PC-3 (cell line): ENCODE data around the gene BEST2. TPM values are rescaled to one million over a fixed set of nuclear protein-coding genes. Genes with fewer than 3 reads are reported as not detected.

ENCODE experiments used
- ATAC-seq: fragments of 200-7000 bp; cut with Tn5 transposase; 2 replicates; pipeline ENCODE4 v1.9.1; 2020; ENCODE audit warnings: mild to moderate bottlenecking, moderate library complexity
- BruUV-seq: library from RNA; stranded (reverse); fragments of 400-500 nt; replicated peaks from 2 replicates; lab custom pipeline; 2021; lab: Mats Ljungman, UMichigan
- CTCF ChIA-PET: fragments of 300-600 bp; sonication (Branson Sonifier 250); formaldehyde crosslinking; loops from one replicate; lab custom pipeline; 2022; ENCODE audit warnings: antibody characterized with exemption; lab: Charles Lee
- POLR2A ChIA-PET: fragments of 300-600 bp; sonication (Branson Sonifier 250); formaldehyde crosslinking; loops from one replicate; lab custom pipeline; 2022; ENCODE audit warnings: antibody characterized with exemption; ENCODE audit not compliant: unreplicated experiment; lab: Charles Lee
- DNase-seq: peaks from one replicate; pipeline ENCODE4 v3.0.0-alpha.2; 2015
- H2AFZ ChIP-seq: fragments of 300-600 bp; sonication (generic); 2 replicates; pipeline ENCODE4 v1.6.0; 2016; ENCODE audit warnings: antibody characterized with exemption, low read length
- H3F3A ChIP-seq: fragments of 300-600 bp; sonication (generic); one replicate; pipeline ENCODE4 v1.6.0; 2017; ENCODE audit warnings: antibody characterized with exemption, low read length, control low read depth, mild to moderate bottlenecking; ENCODE audit not compliant: unreplicated experiment
- H3K27ac ChIP-seq: fragments of 300-600 bp; sonication (generic); 2 replicates; pipeline ENCODE4 v1.5.1; 2016; ENCODE audit warnings: mild to moderate bottlenecking, low read length
- H3K27me3 ChIP-seq: fragments of 300-600 bp; sonication (generic); 2 replicates; pipeline ENCODE4 v1.6.1; 2016; ENCODE audit warnings: low read length, mixed read lengths
- H3K36me3 ChIP-seq: fragments of 300-600 bp; sonication (generic); 2 replicates; pipeline ENCODE4 v1.6.1; 2016; ENCODE audit warnings: low read depth, mixed run types, low read length, mixed read lengths
- H3K4me1 ChIP-seq: fragments of 300-600 bp; sonication (generic); 2 replicates; pipeline ENCODE4 v1.5.1; 2016; ENCODE audit warnings: low read length; ENCODE audit not compliant: insufficient read depth
- H3K4me2 ChIP-seq: fragments of 300-600 bp; sonication (generic); 2 replicates; pipeline ENCODE4 v1.6.0; 2016; ENCODE audit warnings: low read length
- H3K4me3 ChIP-seq: fragments of 300-600 bp; sonication (generic); 2 replicates; pipeline ENCODE4 v1.5.1; 2016; ENCODE audit warnings: mild to moderate bottlenecking, low read length, mixed read lengths
- H3K79me2 ChIP-seq: fragments of 300-600 bp; sonication (generic); 2 replicates; pipeline ENCODE4 v1.6.1; 2017; ENCODE audit warnings: low read length, mixed read lengths
- H3K9ac ChIP-seq: fragments of 300-600 bp; sonication (generic); 2 replicates; pipeline ENCODE4 v1.6.0; 2016; ENCODE audit warnings: mild to moderate bottlenecking, low read length
- H3K9me2 ChIP-seq: fragments of 300-600 bp; sonication (generic); replicated peaks from 2 replicates; pipeline ENCODE4 v1.6.1; 2016; ENCODE audit warnings: mixed run types, low read length, mixed read lengths
- H3K9me3 ChIP-seq: fragments of 300-600 bp; sonication (generic); 2 replicates; pipeline ENCODE4 v1.6.1; 2016; ENCODE audit warnings: low read length, mixed read lengths
- H4K20me1 ChIP-seq: fragments of 300-600 bp; sonication (generic); 2 replicates; pipeline ENCODE4 v1.6.1; 2016; ENCODE audit warnings: low read length, mixed read lengths
- EZH2 ChIP-seq: fragments of 300-600 bp; sonication (generic); IDR thresholded peaks from one replicate; pipeline ENCODE4 v1.6.1; 2017; ENCODE audit warnings: antibody characterized with exemption, mild to moderate bottlenecking, low read length; ENCODE audit not compliant: unreplicated experiment
- EZH2phosphoT487 ChIP-seq: fragments of 300-600 bp; sonication (generic); IDR thresholded peaks from 2 replicates; pipeline ENCODE4 v1.6.1; 2018; ENCODE audit warnings: mild to moderate bottlenecking, antibody characterized with exemption, low read length, borderline replicate concordance
- intact Hi-C: fragments of 100-400 bp; cut with micrococcal nuclease; formaldehyde crosslinking; loops from 2 replicates; pipeline ENCODE4 v1.9.0; 2023
- total RNA-seq: library from RNA; depleted of rRNA; stranded (reverse); fragments of >200 nt; gene quantifications from 2 replicates; pipeline ENCODE4 v1.2.3, GENCODE V29; 2014
- TF ChIP-seq, protein P1 (sequence below): fragments of 300-600 bp; sonication (generic); conservative IDR thresholded peaks from 2 replicates; pipeline ENCODE4 v1.5.1; 2017; ENCODE audit warnings: antibody characterized with exemption, low read depth, mild to moderate bottlenecking, low read length

Gene BEST2
- total RNA-seq, 1 experiment from 2014 or later: 0.07 TPM

DNA sequence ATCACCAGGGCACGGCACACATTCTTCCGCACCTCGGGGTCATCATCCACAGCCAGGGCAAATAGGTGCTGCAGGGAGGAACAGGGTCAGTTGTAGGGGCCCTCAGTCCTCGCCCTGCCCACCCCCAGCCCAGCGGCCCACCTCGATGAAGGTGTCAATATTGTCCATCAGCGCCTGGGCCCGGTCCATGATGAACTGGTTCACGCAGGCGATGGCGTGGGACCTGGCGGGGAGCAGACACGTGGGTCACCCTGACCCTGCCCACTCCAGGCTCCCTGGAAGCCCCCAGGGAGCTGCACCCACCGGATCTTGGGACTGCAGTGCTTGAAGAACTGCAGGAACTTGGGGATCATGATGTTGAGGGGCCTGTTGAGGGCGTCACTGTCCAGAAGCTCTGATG, 36.5 kb upstream of the BEST2 start:
- Histone ChIP-seq H3K79me2 (peaks cover 48% of the 10 kb centered on the region), H3K4me2 (no peak overlapping the region), H3F3A (peaks cover 5% of the 10 kb centered on the region), H3K36me3 (peaks cover 69% of the 10 kb centered on the region), H4K20me1 (peaks cover 13% of the 10 kb centered on the region; the same call in 1 of the 2 replicates), H3K27ac (no peak overlapping the region), H3K27me3 (no peaks in the 10 kb centered on the region), H3K9me3 (no peaks in the 10 kb centered on the region), H3K4me1 (peaks cover 19% of the 10 kb centered on the region), H3K9ac (no peak overlapping the region), H2AFZ (no peak overlapping the region), H3K9me2 (no peaks in the 10 kb centered on the region), H3K4me3 (no peak overlapping the region)
- DNase-seq: no peak
- ChIA-PET CTCF (no interaction called here), POLR2A (no interaction called here)
- ATAC-seq: no peak
- intact Hi-C loops: no loop called here
- BruUV-seq: no TSS peak
- TF ChIP-seq, protein P1, sequence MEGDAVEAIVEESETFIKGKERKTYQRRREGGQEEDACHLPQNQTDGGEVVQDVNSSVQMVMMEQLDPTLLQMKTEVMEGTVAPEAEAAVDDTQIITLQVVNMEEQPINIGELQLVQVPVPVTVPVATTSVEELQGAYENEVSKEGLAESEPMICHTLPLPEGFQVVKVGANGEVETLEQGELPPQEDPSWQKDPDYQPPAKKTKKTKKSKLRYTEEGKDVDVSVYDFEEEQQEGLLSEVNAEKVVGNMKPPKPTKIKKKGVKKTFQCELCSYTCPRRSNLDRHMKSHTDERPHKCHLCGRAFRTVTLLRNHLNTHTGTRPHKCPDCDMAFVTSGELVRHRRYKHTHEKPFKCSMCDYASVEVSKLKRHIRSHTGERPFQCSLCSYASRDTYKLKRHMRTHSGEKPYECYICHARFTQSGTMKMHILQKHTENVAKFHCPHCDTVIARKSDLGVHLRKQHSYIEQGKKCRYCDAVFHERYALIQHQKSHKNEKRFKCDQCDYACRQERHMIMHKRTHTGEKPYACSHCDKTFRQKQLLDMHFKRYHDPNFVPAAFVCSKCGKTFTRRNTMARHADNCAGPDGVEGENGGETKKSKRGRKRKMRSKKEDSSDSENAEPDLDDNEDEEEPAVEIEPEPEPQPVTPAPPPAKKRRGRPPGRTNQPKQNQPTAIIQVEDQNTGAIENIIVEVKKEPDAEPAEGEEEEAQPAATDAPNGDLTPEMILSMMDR: no peak
- TF ChIP-seq EZH2 (no peak), EZH2phosphoT487 (no peak)

DNA sequence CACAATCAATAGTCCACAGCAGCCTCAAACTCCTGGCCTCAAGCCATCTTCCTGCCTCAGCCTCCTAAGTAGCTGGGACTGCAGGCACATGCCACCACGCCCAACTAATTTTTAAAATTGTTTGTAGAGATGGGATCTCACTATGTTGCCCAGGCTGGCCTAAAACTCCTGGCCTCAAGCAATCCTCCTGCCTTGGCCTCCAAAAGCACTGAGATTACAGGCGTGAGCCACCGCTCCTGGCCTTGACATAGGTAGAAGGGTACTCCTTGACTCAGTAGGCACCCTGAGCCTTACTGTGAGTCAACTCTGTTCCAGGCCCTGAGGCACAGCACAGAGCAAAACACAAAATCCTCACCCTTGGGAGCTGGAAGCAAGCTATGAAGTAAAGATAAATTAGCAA, 35.7 kb upstream of the BEST2 start:
- Histone ChIP-seq H3K4me1 (peaks cover 24% of the 10 kb centered on the region), H3K79me2 (peaks cover 56% of the 10 kb centered on the region), H4K20me1 (peaks cover 19% of the 10 kb centered on the region; the same call in 1 of the 2 replicates), H3K27me3 (no peaks in the 10 kb centered on the region), H3F3A (peaks cover 5% of the 10 kb centered on the region), H3K9me3 (no peaks in the 10 kb centered on the region), H3K4me2 (no peak overlapping the region), H3K9ac (no peak overlapping the region), H3K4me3 (no peak overlapping the region), H3K36me3 (peaks cover 63% of the 10 kb centered on the region), H3K27ac (no peak overlapping the region), H2AFZ (no peak overlapping the region), H3K9me2 (no peaks in the 10 kb centered on the region)
- TF ChIP-seq EZH2 (no peak), EZH2phosphoT487 (no peak)
- TF ChIP-seq, protein P1: no peak
- ChIA-PET POLR2A (interaction anchor here (0.5 kb wide), 1 partner anchor 39 kb away, joined by 5 read pairs; no protein-coding TSS in a partner anchor), CTCF (interaction anchor here (0.5 to 0.7 kb wide), 3 partner anchors 10 to 44 kb away, joined by 3 to 11 read pairs (median 9); no protein-coding TSS in a partner anchor)
- DNase-seq (no peak), ATAC-seq (no peak)
- intact Hi-C loops: loop anchor here (2.0 kb wide), 1 partner anchor 17 kb away; no protein-coding TSS in a partner anchor
- BruUV-seq: no TSS peak

DNA sequence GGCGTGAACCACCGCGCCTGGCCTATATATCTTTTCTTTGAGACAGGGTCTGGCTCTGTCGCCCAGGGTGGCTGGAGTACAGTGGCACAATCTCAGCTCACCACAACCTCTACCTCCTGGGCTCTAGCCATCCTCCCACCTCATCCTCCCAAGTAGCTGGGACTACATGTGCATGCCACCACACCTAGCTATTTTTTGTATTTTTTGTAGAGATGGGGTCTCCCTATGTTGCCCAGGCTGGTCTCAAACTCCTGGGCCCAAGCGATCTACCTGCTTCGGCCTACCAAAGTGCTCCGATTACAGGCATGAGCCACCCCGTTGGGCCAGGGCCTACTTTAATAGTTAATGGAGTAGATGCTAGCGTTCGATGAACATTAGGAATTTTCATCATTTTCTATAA, 31.3 kb upstream of the BEST2 start:
- ChIA-PET CTCF (no interaction called here), POLR2A (interaction anchor here (0.6 kb wide), 1 partner anchor 1451 kb away, joined by 3 read pairs; no protein-coding TSS in a partner anchor)
- Histone ChIP-seq H3F3A (peaks cover 5% of the 10 kb centered on the region), H3K9me3 (no peaks in the 10 kb centered on the region), H3K9ac (peak overlapping the region; percentile 87), H3K4me1 (peaks cover 37% of the 10 kb centered on the region), H3K27ac (no peak overlapping the region), H3K79me2 (peaks cover 85% of the 10 kb centered on the region), H3K4me3 (peak overlapping the region; percentile 89), H3K9me2 (no peaks in the 10 kb centered on the region), H4K20me1 (peaks cover 19% of the 10 kb centered on the region; the same call in 1 of the 2 replicates), H3K27me3 (no peaks in the 10 kb centered on the region), H3K36me3 (peaks cover 30% of the 10 kb centered on the region), H3K4me2 (peak overlapping the region; percentile 94), H2AFZ (peak overlapping the region; percentile 8; the same call in 1 of the 2 replicates)
- intact Hi-C loops: no loop called here
- ATAC-seq (no peak), DNase-seq (no peak)
- no TSS peak for BruUV-seq
- TF ChIP-seq EZH2 (no peak), EZH2phosphoT487 (no peak)
- TF ChIP-seq, protein P1: no peak
